ENCODE results near the gene CYP4V2.
A peak's percentile ranks its signal among the peaks of the same experiment; 100 is the strongest.

CYP4V2 gene

DNA sequence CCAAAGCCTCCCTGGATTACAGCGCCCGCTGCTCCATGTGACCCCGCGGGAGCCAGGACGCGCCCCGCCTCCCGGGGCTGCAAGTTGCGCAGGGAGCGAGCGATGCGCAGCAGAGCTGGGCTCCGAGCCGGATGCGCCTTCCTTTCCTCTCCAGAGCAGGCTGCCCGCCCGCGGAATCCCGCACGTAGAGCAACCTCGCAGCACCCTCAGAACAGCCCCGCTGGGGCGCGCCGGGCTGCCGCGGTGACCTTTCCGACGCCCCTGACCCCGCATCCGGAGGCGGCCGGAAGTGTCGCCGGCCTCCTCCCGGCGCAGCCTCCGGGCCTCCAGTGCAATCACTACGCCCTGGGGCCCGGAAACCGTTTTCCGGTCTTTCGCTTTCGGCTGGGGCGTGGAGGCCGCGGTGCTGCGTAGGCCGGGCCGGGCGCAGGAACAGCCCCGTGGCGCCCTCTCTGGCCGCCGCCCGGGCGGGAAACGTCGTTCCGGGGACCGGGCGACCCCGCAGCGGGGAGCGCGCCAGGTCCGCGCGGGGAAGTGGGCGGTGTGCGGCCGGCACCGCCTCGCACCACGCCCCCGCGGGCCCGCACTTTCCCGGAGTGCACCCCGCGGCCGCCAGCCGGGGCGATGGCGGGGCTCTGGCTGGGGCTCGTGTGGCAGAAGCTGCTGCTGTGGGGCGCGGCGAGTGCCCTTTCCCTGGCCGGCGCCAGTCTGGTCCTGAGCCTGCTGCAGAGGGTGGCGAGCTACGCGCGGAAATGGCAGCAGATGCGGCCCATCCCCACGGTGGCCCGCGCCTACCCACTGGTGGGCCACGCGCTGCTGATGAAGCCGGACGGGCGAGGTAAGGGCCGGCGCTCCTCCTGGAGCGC is at the start of gene CYP4V2:
CYP4V2 (plus strand) TSS at position 368 of the 866 bp plus-strand sequence; CDS start at position 625, 257 bp downstream.
- DNase-seq (ENCODE audit: low read depth in 2 of 2), result peak; percentile 72 to 80

DNA sequence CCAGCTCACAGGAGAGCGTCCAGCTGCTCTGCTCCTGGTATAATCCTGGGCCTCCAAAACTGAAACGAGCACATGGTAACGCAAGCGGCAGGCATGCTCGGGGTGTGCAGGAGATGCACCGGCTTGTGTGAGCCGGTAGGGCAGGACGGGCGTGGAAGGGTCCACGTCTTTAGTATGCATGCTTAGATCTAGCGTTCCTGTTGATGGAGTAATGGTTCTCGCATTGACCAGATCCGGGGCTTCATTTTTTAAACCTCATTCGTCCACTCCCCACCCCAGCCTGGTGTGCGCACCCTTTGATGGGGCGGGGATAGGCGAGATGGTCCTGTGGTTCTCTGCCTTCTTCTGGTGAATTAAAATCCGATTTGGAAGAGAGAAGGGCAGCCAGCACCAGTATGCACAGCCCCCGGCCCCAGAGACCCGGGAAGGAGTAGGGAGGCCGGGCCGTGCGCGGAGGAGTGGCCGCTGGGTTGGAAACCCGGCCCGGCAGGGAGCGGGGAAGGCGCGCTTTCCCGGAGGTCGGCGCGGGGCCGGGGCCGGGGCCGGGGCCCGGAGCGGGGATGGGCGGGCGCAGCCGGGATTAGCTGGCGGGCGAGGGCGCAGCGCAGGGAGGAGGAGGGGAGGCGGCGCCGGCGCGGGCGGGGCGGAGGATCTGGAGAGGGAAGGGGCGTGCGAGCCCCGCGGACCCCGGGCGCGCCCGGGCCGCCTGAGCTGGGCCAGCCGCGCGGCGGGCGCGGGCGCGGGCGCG is 47.0 kb upstream of the CYP4V2 start:
- no peak for DNase-seq (ENCODE audit: low read depth in 2 of 2)

DNA sequence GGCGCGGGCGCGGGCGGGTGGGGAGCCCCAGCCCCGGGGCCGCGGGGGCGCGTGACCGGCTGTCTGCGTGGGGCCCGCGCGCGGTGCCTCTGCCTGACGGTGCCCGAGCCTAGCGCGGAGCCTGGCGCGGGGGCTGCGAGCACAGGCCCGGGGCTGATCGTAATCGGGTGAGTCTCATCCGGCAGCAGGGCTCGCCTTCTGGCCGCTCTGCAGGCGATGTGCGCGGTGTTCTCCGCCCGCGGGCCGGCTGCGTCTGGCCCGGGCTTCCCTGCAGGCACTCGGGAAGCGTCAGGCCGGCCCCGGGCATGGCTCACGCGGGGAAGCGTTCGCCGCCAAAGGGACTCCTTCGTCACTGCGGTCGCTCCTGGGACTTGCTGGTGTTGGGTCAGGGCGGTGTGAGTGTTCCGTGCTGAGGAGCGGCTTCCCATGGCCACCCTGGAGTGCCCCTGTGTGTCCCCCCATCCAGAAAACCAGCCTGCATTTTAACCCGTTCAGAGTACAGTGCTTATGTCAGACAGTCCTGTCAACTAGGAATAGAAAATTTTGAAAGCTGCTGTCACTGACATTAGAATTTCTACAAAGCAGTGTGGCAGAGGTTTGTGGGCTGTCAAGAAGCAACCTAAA is 46.3 kb upstream of the CYP4V2 start:
- DNase-seq (ENCODE audit: low read depth in 2 of 2), result no peak

DNA sequence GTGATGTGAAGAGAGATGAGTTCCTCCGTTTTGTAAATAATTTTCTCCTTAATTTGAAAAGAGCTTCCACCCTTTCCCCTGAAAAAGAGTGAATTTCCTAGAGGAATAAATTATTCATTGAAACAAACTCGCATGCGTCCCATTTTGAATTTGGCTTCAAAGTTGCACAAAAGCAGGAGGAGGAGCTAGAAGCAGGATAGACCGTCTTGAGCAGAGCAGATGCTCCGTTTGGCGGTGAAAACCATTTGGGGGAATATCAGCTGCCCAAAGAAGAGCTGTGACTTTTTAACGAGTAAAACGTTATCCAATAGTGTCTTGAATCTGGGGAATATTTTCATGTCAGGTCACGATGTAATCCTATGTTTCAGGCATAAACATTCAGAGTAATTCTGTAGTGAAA is 44.9 kb upstream of the CYP4V2 start:
- DNase-seq (ENCODE audit: low read depth in 2 of 2), result no peak

DNA sequence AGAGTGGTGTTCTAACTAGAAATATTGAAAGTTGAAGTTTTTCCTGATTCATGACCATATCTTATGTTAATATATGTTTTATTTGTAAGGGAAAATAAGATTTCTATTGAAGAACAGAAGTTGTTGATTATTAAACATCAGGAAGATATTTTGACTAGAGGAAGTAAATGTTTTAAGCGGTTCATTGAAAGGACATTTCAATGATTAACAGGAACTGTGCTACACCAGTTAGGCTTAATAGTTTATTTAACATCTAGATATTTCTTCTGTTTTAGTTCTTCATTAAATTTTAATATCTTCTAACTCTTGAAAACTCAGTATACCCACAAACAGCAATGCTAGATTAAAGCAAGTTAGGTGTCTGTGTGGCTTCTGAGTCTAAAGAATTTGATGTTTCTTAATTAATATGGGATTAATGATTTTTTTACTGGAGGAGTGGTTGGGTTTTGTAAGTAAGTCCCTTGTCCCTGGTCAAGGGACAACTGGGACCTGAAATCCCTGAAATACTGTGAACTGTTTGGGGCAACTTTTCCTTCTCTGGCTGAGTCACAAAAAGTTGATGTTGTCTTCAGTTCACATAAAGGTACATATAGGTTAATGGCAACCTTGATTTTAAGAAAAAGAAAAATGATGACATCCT is 42.9 kb upstream of the CYP4V2 start:
- DNase-seq (ENCODE audit: low read depth in 2 of 2), result no peak

DNA sequence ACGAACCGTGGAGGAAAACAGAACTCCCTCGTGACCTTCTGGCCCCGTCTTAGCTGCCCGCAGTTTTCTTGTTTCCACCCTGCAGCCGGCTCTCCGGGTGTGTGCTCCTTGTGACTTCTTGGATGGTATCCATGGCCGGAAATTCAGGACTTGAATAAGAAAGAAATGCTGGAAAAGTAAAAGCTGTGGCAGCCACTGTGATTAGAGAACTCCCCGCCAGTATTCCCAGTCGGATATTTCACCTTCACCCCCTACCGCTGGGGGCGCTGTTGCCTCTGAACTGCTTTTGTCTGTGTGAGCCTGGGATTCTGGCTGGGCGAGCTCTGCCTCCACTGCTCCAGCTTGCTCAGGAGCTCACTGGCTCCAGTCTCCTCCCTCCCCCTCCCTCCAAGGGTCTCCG is 41.5 kb upstream of the CYP4V2 start:
- DNase-seq (ENCODE audit: low read depth in 2 of 2), result no peak

DNA sequence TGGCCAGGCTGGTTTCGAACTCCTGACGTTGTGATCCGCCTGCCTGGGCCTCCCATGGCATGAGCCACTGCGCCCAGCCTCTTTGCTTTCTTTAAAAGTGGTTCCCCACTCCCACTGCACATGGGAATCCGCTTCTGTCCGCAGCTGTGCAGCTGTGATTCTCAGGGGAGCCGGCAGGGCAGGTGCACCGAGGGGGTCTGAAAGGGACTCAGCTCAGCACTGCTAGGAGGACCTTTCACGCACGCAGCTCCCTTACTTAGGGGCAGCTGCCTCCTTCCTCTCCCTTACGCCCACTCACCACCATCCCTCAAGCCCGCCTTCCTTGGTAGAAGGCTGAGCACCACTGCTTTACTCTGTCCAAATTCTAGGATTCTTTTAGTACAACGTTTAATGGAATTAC is 40.4 kb upstream of the CYP4V2 start:
- no peak for DNase-seq (ENCODE audit: low read depth in 2 of 2)

DNA sequence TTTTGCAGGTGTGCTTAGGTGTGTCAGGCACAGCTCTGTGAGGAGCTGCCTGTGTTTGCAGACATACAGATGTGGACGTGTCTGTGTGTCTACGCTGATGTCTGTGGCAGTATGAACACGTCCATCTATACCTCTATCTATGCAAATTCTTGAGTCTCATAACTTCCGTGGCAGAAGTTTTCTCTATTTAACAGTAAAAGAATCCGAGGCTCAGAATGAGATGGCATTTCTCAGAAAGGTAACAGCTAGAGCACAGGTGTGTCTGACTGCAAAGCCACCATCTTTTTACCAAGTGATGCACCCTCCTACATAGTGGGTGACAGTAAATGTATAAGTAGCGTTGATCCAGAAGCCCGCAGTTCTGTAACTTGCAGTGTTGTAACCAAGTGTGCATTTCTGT is 39.9 kb upstream of the CYP4V2 start:
- DNase-seq (ENCODE audit: low read depth in 2 of 2), result no peak

DNA sequence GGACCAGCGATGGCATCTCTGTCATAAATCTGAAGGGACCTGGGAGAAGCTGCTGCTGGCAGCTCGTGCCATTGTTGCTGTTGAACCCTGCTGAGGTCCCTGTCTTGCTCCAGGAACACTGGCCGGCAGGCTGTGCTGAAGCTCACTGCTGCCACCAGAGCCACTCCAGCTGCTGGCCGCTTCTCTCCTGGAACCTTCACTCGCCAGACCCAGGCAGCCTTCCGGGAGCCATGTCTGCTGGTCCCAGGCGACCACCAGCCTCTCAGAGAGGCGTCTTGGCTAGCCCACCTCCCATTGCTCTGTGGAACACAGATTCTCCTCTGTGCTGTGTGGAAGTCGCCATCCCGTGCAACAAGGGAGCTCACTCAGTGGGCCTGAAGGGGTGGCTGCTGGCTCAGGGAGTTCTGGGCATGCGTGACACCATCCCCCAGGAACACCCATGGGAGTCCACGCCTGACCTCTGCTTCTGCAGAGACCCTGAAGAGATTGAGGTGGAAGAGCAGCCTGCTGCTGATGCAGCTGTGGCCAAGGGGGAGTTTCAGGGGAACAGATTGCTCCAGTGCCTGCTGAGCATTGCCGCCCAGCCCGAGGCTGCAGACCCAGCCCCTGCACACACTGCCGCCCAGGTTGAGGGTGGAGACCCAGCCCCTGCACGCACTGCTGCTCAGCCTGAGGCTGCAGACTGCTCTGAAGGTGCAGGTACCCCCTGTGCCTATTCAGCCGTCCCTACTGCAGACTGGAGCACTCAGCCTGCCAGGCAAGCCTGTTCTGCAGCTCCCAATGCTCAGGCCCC is 33.1 kb upstream of the CYP4V2 start:
- no peak for DNase-seq (ENCODE audit: low read depth in 2 of 2)

DNA sequence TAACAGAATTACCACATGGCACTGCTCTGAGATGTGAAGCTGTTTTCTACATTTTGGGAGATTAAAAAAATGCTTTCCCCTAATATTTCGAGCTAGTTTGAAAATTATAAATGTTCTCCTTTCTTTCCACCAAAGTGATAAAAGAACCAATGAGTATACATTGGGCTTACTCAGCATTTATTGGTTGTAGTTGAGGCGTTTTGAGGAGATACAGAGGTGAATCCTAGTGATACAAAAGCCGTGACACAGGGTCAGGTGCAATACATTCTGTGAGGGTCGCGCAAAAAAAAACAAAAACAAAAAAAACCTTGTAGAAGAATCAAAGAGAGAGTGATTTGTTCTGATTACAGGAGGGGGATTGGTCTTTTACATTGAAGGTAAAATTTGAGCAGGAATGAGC is 32.4 kb upstream of the CYP4V2 start:
- no peak for DNase-seq (ENCODE audit: low read depth in 2 of 2)

DNA sequence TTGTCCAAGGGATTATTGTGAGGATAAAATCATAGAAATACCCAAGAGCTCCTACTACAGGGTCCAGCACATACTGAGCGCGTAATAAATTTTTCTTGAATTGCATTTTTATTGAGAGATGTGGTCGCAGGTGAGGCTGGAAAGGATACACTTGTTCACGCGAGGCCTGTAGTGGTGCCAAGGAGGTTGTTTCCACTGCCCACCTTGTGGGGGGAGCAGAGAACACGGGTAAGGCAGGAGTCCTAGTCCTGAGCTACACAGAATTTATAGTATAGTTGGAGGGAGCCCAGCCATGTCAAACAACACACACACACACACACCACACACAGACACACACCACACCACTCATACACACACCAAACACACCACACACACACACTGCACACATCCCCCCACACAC is 31.8 kb upstream of the CYP4V2 start:
- no peak for DNase-seq (ENCODE audit: low read depth in 2 of 2)

DNA sequence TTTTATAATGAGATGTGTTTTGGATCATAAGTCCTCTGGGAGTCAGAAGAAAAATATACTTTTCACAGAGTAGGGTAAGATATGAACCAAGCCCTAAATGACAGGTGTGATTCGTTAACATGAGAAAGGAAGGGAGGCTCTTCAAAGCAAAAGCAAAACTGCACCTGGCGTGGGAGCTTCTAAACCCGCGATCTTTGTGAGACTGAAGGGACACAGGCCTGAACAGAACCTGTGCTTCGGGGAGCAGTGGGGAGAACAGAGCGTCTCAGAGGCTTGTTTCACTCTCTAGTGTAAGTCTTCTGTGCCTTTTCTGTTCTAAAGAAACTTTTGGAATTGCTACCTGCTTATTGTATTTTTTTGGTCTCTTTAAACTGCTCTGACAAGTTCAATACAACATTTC is 30.2 kb upstream of the CYP4V2 start:
- DNase-seq (ENCODE audit: low read depth in 2 of 2), result no peak

DNA sequence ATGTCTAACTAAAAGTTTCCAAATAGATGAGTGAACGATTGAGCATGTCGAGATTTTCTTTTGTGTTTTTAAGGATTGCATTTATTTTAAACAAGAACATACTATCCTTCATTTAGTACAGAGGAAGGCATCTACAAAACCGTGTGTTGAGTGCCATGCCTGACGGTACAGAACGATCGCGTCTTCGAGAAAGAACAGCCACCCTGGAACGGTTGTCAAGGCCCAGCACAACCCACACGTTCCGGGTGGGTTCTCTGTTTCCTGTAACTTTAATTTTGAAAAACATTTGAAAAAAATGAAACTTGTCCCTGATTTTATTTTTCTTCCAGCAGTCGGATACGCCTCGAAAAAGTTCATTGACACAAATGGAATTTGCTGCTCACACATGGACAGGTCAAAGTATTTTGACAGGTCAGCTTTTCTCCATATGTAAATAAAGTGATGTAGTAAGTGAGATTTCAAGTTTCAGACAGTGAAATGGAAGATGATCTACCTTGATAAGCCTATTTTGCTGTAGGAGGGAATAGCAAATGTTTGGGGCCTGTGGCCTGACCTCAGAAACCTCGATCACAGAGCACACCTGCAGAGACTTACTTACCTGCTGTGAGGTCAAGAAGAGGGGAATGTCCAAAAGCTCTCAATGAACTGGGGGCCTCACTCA is 24.4 kb upstream of the CYP4V2 start:
- DNase-seq (ENCODE audit: low read depth in 2 of 2), result no peak

DNA sequence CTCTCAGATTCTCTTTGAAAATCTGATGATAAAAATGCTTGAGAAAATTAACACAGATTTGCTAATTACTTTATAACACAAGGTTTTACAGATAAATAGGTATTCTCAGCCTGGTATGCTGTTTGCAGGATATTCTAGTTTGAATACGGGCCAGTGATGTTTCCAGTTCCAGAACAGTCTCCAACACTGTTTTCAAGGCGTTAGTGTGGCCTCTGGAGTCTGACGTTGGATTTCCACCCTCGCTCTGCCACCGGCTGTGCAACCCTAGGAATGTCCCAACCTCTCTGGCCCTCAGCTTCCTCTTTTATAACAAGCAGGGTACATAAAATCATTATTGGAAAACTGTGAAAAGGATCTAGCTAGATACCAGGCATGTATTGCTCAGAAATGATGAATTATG is 23.8 kb upstream of the CYP4V2 start:
- no peak for DNase-seq (ENCODE audit: low read depth in 2 of 2)

DNA sequence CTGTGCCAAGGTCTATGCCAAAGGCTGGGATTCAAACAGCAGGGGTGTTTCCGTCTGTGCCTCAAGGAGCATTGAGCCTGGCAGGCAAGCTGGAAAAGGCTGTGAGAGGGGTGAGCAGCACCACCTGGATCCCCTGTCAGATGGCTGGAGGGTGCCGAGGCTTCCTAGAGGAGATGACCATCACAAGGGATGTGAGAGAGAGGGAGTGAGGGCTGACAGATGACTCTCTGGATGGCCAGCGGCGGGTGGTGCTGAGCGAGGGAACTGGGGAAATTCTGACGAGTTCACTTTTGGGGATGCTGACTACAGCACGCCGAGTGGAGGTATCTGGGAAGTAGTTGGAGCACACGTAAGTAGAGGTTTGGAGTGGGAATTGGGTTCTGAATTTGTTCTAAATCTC is 22.6 kb upstream of the CYP4V2 start:
- DNase-seq (ENCODE audit: low read depth in 2 of 2), result no peak

DNA sequence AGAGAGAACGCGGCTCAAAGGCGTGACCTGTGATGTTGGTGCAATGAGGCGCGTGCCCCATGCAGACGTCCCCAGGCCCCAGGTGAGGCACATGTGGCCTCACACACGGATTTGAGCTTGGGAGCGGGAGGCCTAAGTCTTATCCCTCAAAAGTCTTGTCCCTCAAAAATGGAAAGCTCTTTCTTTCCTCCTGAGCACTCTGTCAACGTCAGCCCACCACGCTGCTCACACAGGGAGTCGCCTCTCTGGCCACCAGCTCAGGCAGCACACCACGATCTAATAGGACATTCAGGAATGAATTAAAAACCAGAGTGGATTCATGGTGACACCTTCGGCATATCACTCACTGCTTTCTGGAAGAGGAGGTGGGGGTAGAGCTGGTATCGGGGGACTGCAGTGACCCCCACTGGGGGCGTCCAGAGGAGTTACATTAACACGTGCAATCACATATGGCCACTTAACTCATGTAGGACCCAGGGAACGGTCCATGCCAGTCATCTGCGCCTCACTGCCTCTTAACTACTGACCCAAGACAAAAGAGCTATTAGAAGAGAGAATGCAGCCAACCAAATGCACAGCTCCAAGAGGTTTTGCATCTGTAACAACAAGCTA is 21.9 kb upstream of the CYP4V2 start:
- DNase-seq (ENCODE audit: low read depth in 2 of 2), result no peak

DNA sequence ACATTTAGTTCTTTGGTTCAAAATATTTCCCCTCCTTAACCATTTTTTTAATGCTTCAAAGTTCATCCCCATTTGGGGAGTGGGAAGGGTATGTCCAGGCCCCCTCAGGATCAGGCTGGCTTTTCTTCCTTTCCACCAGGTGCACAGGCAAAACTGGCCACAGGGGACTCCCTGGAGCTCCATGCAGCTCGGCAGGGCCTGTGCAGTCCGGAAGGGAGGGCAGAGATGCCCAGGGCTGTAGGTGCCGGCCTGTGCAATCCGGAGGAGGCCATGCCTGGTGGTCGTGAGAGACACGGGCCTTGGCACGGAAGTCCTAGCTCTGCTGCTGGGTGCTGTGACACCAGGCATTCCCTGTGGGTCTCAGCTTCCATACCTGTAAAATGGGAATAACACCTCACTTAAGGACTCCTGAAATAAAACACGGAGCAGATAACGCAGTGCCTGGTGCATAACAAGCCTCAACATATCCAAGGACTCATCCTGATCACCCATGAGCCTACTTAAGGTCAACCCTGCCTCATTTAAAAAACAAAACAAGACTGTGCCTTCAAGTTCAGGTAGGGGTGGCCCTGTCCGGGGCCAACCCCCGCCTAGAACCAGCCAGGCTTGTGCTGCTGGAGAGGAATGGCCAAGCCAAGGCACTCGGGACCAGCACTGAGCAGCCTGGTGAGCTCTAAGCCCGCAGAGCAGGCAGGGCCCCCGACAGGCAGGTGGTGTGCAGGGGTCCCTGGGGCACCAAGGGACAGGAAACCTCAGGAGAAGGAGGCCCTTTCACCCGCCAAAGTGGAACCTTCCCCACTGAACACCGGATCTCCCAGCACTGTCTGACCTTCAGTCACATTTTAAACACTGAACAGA is 21.2 kb upstream of the CYP4V2 start:
- no peak for DNase-seq (ENCODE audit: low read depth in 2 of 2)

DNA sequence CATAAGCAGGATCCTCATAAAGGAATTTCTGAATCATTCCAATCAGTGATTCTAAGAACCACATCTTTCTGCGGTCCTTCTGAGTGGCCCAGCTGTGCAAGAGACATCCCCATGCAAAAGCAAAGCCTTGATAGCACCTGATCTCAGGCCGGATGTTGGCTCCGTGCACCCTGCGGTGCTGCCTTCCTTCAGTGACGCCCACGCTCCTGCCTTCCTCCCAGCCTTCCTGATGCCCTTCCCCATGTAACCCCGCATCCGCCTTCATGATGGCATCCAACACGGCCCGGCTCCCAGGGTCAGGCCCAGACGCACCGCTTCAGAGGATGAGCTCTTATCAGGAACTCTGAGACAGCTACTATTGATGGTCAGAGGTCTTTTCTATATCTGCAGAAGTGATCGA is 20.4 kb upstream of the CYP4V2 start:
- no peak for DNase-seq (ENCODE audit: low read depth in 2 of 2)

DNA sequence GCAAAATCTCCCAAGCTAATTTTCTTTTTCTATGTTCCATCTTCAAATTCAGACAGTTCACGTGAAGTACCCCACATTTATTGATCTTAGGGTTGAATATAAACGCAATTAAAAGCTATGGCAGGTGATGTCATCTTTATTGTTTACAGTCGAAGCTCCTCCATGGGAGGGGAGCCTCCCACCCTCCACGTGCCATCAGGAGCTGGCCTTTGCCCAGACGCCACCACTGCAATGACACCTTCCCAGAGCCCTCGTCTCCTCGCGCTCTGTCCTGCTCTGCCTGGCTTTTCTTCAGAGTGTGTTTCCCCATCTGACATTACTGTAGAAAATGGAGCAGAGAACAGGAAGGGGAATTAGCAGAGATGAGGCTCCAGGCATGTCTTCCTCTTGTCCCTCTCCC is 18.8 kb upstream of the CYP4V2 start:
- DNase-seq (ENCODE audit: low read depth in 2 of 2), result no peak

DNA sequence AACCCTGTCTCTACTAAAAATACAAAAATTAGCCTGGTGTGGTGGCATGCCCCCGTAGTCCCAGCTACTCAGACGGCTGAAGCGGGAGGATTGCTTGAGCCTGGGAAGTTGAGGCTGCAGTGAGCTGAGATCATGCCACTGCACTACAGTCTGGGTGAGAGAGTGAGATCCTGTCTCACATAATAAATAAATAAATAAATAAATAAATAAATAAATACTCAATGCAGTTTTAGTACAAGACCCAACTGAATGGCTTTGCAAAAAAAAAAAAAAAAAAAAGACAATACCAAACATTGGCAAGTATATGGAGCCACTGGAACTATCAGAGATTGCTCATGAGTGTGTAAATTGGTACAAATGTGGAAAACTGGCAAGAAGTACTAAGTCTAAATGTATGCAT is 3.3 kb upstream of the CYP4V2 start:
- DNase-seq (ENCODE audit: low read depth in 2 of 2), result no peak

Measured in stimulated activated CD8-positive, alpha-beta memory T cell treated with anti-CD3 and anti-CD28 coated beads, Interleukin-15, amount 100 ng/mL, for 4 hours (primary cell).